ENCODE measurements around the gene DAP. TPM values are rescaled to one million over a fixed set of nuclear protein-coding genes. Genes with fewer than 3 reads are reported as not detected.

The DAP gene
- total RNA-seq, 1 experiment from 2014 or later = 47.2 TPM

DNA sequence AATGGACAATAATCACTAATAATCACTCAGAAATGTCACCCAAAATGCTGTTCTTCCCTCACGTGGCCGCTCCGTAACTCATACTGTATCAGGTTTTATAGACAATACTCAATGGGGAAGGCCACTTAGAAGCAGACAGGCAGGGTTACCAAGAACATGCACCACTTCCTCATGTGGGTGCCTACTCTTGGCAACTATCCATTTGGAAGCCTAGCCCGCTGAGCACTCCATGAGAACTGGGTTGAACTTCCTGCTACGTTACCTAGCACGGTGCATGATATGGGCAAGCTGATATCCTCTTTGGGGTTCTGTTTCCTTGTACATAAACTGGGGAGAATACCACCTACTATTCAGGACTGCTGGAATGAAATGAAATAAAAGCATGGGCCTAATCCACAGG lies 14.3 kb downstream of the DAP start:
- H3K79me2 ChIP-seq (ENCODE audit: insufficient read depth, low read length) = no peaks in the 10 kb centered on the region
- no peak overlapping the region for H2BK15ac ChIP-seq (ENCODE audit: low read depth, low read length)
- H4K5ac ChIP-seq (ENCODE audit: insufficient read length, low read depth, low read length) = no peak overlapping the region
- H3K79me1 ChIP-seq (ENCODE audit: insufficient read depth, low read depth, low read length, poor library complexity, severe bottlenecking) = peaks cover 4% of the 10 kb centered on the region
- DNase-seq = no peak
- no CpG with 5 or more reads among the region's 6 CpGs for WGBS (ENCODE audit: extremely low coverage, insufficient read length, low lambda C conversion rate)
- H4K91ac ChIP-seq (ENCODE audit: insufficient read length, low read depth, low read length) = no peak overlapping the region
- no peaks in the 10 kb centered on the region for H4K20me1 ChIP-seq (ENCODE audit: control insufficient read depth, insufficient read depth, insufficient read length)
- H3K18ac ChIP-seq (ENCODE audit: insufficient read length, low read depth, low read length) = no peak overlapping the region
- H4K8ac ChIP-seq (replicated peaks; ENCODE audit: insufficient read length, low read depth, low read length) = no peak overlapping the region
- no peaks in the 10 kb centered on the region for H3K4me1 ChIP-seq (ENCODE audit: insufficient read depth, low read length)
- H3K4me1 Mint-ChIP-seq = peaks cover 0 to 2% of the 10 kb centered on the region in 2 experiments; a peak in 1 of 4 replicates
- H3K36me3 Mint-ChIP-seq (ENCODE audit: insufficient read depth in 1 of 3, low read depth in 3 of 3) = peaks cover 16 to 45% (median 42%) of the 10 kb centered on the region in 3 experiments
- H3K56ac ChIP-seq (ENCODE audit: insufficient read length, low read depth, low read length) = no peak overlapping the region
- peak overlapping the region in 2 of 3 experiments; percentile 13 to 21; a peak in 2 of 7 replicates for H3K27ac Mint-ChIP-seq
- no peak overlapping the region for H2BK12ac ChIP-seq (ENCODE audit: insufficient read length, low read depth, low read length)
- H3K27me3 ChIP-seq (ENCODE audit: insufficient read depth, low read length) = no peaks in the 10 kb centered on the region
- H3K4me3 Mint-ChIP-seq = no peak overlapping the region
- H3K27me3 Mint-ChIP-seq (ENCODE audit: low read depth) = no peaks in the 10 kb centered on the region
- H3K4ac ChIP-seq (ENCODE audit: low read depth, low read length) = no peak overlapping the region
- TF ChIP-seq CTCF (conservative IDR thresholded peaks at IDR 0.05) = no peak
- H3K9me3 ChIP-seq (ENCODE audit: control insufficient read depth, low read depth, low read length) = no peaks in the 10 kb centered on the region
- no peak overlapping the region for H3K9ac ChIP-seq (ENCODE audit: extremely low read depth, insufficient read length, low read length)
- no peak overlapping the region for H3K23ac ChIP-seq (ENCODE audit: insufficient read length, low read depth, low read length)
- H3K9me3 Mint-ChIP-seq = peaks cover 3 to 5% of the 10 kb centered on the region in 2 experiments; a peak in 4 of 5 replicates
- no peak overlapping the region for H2BK20ac ChIP-seq (ENCODE audit: low read depth, low read length, poor library complexity, severe bottlenecking)
- H3K14ac ChIP-seq (ENCODE audit: insufficient read depth, low read length) = no peak overlapping the region
- no peak overlapping the region for H2BK120ac ChIP-seq (ENCODE audit: low read depth, low read length, poor library complexity, severe bottlenecking)
- H2BK5ac ChIP-seq (ENCODE audit: insufficient read length, low read length) = no peak overlapping the region
- no peak overlapping the region for H2AFZ ChIP-seq (ENCODE audit: low read length)
- no peak overlapping the region for H3T11ph ChIP-seq (ENCODE audit: low read length)
- H3K27ac ChIP-seq (ENCODE audit: insufficient read length, low read depth, low read length) = no peak overlapping the region
- H3K23me2 ChIP-seq (ENCODE audit: insufficient read length, low read depth, low read length, poor library complexity, severe bottlenecking) = no peaks in the 10 kb centered on the region
- H2AK5ac ChIP-seq (ENCODE audit: insufficient read length, low read length) = no peak overlapping the region
- no peak overlapping the region for H3K4me2 ChIP-seq (ENCODE audit: insufficient read depth, insufficient read length, low read length)

Measured in H9 (cell line).